Kasumi-1 (cell line): Measurements from ENCODE around the gene L3HYPDH.
"Not testable (repeated sequence)": the region's sequence is repeated elsewhere in the genome, so short reads cannot be mapped to it uniquely, and the experiment has no call there.

Experiments
- DNase-seq, 2 experiments: peaks; one replicate each; lab custom pipeline; 2025; lab: John Stamatoyannopoulos, UW

The L3HYPDH gene

GRCh38 chr14:59478540-59478939 is 5.7 kb downstream of the L3HYPDH start:
- no peak for DNase-seq

- DNase-seq, result no peak
Observed at GRCh38 chr14:59475709-59476108, 8.5 kb downstream of the L3HYPDH start.

DNA sequence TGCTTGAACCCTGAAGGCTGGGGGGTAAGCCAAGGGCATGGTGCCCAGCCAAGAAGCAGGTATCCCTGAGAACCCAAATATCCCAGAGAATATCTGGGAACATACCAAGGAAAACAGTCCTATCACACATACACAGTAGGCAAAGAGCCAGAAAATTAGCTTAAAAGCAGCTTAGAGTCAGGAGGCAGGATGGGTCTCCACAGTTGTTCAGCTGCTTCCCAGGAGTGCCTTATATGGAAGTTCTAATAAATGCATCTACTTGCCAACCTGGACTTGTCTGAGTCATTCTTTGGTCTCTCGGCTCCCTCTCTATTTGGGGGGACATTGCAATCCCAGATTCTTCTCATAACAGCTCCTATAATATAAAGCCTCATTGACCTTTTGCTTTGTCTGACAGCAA is 10.0 kb downstream of the L3HYPDH start:
- DNase-seq, result no peak

DNA sequence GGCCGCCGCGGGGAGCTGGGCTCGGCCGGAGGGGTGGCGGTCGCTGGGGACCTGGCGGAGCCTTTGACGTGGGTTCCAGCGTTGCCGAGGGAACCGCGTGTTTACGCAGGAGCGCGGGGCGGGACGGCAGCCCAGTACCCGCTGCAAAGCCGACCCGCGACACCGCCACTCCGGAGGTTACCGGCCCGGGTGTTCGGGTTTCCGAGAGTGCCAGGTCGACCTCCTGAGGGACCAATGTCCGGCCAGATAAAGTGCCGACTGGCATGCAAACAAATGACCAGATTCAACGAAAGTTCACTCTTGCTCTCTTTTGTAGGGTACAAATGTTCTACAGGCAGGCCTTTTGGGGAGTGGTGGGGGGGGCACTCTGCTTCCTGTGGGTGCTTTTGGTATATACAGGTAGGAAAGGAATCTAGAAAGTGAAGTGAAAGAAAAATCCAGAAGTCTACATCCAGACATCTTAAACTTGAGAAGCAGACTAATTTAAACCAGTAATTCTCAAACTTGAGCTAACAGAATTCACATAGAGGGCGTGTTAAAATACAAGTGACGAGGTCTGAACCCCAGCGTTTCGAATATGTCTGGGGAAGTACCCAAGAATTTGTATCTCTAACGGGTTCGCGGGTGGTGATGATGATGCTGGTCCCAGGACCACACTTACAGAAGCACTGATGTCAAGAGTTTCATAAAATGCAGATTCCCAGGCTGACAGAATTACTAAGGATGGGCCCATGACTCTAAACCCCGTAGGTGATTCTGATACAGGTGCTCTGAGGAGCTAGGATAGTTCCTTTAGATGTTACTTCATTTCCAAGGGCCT is 18.7 kb downstream of the L3HYPDH start, which contains the start of gene GPR135:
GPR135 (minus strand) TSS at position 65 of the 820 bp plus-strand sequence. CDS start 154 bp downstream, outside the sequence.
- no peak for DNase-seq

DNA sequence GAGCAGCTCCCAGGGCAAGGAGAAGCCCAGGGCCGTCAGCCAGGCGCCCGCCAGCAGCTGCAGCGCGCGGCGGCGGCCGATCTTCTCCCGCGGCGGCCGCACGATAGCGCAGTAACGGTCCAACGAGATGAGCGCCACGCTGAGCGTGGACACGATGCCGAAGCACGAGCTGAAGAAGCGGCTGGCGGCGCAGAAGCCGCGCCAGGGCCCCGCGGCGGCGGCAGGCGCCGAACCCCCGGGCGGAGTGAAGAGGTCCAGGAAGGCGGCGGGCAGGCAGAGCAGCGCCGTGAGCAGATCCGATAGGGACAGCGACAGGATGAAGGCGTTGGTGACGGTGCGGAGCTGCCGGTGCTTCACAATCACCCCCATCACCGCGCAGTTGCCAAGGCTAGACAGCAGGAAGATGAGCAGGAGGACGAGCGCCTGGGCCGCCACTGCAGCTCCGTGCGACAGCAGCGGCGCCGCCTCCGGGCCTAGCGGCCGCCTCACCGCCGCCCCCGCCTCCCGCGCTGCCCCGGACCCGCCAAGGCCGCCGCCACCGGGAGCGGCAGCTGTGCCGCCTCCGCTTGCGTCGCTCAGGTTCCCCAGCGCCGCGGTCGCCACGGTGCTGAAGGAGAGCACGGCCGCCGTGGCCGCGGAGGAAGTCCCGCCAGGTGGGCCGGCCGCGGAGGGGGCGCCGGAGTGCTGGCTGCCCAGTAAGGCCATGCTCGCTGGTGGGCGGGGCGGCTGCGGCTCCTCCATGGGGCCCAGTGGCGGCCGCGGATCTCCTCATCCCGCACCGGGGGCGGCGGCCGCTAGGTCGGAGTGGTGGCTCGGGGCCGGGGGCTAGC is 19.5 kb downstream of the L3HYPDH start:
- DNase-seq, result no peak

DNA sequence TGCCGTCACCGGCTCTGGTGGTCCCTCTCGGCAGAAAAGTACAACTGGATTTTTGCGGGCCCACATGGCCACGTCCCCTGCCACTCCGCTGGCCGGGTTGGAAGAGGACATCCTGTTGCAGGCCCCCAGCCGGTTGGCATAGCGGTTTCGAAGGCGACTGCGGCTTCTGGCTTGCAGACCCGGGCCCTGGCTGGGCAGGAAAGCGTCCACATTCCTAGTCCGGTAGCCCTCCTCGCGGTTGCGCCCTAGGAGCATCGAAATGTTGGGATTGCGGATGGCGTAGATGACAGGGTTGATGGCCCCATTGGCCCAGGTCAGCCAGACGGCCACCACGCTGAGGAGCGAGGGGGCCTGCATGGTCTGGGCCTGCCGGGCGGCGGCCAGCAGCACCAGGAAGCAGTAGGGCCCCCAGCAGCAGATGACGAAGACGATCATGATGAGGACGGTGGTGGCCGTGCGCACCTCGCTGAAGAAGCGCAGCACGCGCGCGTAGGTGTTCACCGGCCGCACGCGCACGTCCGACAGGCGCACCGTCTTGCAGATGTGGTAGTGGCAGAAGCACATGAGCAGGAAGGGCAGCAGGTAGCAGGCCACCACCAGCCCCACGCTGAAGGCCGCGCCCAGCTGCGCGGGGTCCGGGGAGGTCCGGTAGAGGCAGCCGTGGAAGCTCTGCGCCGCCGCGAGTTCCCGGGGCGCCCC is 20.3 kb downstream of the L3HYPDH start:
- DNase-seq, result no peak

DNA sequence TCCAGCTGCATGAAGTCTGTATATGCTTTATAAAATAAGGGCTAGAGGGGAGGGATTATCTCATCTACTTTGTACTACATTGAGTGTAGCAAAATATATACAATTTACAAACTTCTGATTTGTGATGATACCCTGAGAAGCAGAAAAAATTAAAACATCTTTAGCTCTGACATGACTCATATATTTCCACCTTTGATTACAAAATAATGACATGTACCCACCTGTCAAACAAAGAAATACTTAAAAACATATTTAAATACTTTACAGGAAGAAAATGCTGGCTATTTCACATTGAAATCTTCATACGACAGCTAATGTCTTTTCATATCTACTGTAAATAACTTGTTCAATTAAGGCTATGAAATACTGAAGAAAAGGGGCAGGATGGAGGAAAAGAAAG is 22.3 kb downstream of the L3HYPDH start:
- no peak for DNase-seq

DNA sequence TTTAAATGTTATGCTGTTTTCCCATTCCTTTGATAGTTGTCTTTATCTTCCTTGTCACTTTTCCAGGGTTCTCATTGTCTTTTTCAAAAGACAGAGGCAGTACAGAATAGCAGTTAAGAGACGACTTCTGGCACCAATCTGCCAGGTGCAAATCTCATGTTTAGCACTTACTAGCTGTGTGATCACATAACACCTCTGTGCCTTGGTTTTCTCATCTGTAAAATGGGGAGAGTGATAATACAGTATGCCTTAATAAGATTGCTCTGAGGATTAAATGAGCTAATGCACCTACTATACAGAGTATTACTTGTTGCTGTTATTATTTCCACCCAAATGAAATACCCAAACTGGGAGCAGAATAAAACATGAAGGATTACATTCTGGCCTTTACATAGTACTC is 23.8 kb downstream of the L3HYPDH start:
- no peak for DNase-seq

DNA sequence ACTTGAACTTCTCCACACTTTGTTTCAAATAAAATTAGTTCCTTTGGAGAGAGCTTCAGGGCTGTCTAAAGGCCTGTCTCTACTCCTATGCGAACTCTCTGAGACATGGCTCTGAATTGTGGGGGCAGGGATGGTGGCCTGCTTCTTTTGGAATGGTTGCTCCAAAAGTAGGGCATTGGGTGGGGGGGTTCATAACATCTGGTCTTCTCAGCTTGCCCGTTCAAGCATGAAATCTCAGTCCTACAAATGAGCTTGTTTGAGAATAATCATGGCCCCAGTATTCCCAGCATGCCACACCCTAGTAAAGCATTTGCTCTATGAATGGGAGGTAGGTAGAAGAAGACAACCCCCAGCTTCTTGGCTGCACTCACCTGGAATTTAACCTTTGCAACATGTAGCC is 25.7 kb downstream of the L3HYPDH start:
- DNase-seq, result no peak

DNA sequence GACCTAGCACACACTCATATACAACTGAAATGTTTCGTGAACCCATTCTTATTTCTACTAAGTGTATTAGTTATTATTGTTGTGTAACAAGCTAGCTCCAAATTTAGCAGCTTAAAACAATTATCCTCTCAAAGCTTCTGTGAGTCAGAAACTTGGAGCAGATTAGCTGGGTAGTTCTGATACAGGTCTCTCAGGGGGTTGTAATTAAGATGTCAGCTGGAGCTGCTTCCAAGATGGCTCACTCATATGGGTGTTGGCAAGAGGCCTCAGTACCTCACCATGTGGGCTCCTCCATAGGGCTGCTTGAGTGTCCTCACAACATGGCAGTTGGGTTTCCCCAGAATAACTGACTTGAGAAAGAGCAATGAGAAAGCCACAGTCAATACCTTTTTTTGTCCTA is 28.8 kb downstream of the L3HYPDH start:
- DNase-seq, result no peak

- DNase-seq, result no peak
Observed at GRCh38 chr14:59454139-59454538, 30.1 kb downstream of the L3HYPDH start.

GRCh38 chr14:59451849-59452248 is 32.4 kb downstream of the L3HYPDH start:
- DNase-seq, result no peak

- DNase-seq, result no peak
Observed at GRCh38 chr14:59450716-59451115, 33.5 kb downstream of the L3HYPDH start.

DNA sequence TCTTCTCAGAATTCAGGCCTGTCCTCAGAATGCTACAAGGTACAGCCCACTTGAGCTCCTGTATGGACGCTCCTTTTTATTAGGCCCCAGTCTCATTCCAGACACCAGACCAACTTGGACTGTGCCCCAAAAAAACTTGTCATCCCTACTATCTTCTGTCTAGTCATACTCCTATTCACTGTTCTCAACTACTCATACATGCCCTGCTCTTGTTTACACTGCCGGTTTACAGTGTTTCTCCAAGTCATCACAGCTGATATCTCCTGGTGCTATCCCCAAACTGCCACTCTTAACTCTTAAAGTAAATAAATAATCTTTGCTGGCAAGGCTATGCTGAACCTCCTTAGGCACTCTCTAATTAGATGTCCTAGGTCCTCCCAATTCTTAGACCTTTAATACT is 35.5 kb downstream of the L3HYPDH start:
- DNase-seq, result not testable (repeated sequence)

DNA sequence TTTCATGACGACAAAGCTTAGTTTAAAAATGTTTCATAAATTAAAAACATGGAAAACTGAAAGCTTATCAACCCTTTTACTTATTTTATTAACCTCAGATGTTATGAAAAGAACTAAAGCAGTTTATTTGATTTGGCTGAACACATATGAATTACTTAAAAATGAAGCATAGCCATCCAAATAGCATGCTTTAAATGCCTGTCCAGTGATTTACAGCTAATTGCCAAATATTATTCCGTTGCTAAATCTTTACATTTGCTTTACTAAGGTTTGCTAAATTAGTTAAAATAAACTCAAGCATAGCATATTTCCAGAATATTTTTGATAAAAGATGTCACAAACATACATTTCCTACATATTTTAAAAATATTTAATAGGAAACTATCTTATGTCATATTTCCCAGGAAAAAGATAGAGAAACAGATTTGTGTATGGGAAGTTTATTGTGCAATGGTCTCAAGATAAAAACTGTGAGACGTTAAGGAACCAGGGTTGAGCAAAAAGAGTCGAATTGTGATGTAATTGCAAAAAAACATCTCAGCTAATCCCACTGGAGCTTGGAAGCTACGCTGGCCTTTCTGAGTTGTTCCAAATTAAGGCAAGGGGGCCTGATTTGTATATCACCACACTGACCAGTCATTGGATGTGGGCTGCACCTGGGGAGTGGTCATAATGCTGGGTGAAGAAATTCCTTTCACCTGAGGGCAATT is 44.8 kb downstream of the L3HYPDH start:
- no peak for DNase-seq

DNA sequence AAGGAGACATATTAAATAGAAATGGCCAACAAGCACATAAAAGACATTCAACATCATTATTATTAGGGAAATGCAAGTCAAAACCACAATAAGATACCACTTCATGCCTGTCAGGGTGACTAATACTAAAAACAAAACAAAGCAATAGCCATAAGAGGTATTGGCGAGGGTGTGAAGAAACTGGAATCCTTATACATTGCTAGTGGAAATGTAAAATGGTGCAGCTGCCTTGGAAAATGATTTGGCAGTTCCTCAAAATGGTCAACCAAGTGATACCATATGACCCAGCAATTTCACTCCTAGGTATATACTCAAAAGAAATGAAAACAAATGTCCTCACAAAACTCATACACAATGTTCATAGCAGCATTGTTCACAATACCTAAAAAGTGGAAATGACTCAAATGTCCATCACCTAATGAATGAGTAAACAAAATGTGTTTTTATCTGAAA is 46.0 kb downstream of the L3HYPDH start:
- no peak for DNase-seq

DNA sequence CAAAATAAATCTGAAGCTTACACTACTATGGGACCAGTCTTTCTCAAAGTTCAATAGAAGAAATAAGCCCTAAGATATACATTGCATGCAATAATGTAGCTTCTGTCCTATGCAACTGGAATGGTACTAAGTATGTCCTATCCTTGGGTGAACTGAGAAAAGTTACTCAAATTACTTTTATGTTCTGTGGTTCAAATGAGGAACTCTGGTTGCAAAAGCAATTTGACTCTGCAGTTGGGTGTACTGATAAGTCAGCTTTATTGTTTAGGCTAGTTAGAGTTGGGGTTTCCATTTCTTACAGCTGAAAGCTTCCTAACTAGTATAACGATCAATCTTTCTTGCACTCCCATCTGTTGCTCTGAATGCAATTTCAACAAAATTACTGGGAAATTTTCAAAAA is 48.2 kb downstream of the L3HYPDH start:
- DNase-seq, result peak; percentile 50 to 52

DNA sequence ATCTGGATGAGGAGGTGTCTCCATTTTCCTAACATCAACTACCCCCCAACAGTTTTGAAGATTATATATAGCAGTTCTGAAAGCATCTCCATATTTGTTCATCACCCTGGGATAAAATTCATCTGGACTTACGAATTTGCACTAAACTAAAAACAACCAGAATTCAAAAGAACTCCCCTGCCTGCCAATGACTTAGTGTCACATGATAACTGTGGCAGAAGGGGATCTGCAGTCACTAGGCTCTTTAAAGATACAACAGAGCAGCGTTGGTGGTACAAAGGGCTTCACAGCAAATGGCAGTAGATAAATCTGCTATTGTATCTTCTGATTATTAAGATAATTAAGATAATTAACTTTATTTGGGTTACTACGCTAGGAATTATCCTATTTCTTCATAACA is 49.1 kb downstream of the L3HYPDH start:
- DNase-seq, result no peak

DNA sequence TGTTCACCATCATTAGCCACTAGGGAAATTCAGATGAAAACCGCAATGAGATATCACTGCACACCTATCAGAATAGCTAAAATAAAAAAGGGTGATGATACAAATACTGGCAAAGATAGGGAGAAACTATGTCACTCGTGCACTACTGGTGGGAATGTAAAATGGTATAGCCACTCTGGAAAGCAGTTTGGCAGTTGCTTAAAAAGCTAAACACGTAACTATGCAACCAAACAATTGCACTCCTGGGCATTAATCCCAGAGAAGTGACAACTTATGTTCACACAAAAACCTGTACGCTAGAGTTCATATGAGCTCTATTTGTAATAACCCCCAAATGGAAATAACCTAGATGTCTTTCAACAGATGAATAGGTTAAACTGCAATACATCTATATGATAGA is 54.4 kb downstream of the L3HYPDH start:
- no peak for DNase-seq

DNA sequence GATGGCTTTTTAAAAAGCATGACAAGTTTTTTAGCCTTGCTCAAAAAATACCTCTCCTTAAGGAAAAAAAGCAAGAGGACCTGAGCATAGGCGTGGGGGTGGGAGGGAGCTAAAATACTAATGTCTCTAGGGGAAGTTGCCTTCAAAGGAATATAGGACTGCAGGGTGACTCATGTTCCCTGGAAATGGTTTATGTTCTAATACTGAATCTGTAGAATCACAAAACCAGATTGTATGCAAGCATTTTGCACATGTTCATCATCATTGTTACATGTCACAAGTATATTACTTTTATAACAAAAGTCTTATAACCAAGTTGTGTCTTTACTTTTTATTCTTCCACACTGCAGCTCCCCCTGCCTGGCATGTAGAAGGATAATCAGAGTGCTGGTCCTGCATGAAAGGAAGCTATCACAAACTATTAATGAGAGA is 55.6 kb downstream of the L3HYPDH start:
- peak; percentile 50 to 64 for DNase-seq

GRCh38 chr14:59427653-59428580 is 56.3 kb downstream of the L3HYPDH start:
- DNase-seq, result no peak
